ENCODE results near the gene MTHFD1L. TPM values are rescaled to one million over a fixed set of nuclear protein-coding genes. Genes with fewer than 3 reads are reported as not detected.
A peak's percentile ranks its signal among the peaks of the same experiment; 100 is the strongest.

MTHFD1L gene
- total RNA-seq, 1 donor from 2014 or later: 45.6 TPM

GRCh38 chr6:150866147-150866990, 867 bp downstream of the MTHFD1L start:
- peak; percentile 94 to 96 for DNase-seq (ENCODE audit: low read depth in 2 of 2)

DNA sequence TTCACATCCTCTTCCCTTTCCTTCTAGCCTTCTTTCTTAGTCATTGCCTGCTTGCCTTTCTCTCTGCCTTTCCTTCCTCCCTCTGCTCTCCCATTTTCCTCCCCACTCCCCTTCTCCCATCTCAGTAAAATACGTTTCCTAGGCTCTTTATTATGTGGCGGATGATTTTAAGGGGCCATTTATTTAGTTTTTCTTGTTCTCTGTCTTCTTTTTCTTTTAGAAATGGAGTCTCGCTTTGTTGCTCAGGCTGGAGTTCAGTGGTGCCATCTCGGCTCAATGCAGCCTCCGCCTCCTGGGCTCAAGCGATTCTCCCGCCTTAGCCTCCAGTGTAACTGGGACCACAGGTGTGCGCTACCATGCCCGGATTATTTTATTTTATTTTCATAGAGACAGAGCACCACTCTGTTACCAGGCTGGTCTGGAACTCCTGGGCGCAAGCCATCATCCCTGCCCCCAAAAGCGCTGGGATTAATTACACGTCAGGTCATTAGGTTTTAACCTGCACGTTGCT, 1.5 kb downstream of the MTHFD1L start:
- peak in 1 of 2 donors; percentile 22 for DNase-seq (ENCODE audit: low read depth in 2 of 2)

DNA sequence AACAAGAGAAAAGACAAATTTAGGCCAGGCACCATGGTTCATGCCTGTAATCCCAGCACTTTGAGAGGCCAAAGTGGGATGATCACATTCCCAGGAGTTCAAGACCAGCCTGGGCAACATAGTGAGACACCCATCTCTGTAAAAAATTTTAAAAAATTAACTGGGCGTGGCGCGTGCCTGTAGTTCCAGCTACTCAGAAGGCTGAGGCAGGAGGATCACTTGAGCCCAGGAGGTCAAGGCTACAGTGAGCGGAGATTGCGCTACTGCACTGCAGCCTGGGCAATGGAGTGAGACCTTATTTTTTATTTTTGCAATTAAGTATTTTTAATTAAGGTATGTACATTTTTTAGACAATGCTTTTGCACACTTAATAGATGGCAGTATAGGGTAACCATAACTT, 3.3 kb downstream of the MTHFD1L start:
- DNase-seq (ENCODE audit: low read depth in 2 of 2): no peak

DNA sequence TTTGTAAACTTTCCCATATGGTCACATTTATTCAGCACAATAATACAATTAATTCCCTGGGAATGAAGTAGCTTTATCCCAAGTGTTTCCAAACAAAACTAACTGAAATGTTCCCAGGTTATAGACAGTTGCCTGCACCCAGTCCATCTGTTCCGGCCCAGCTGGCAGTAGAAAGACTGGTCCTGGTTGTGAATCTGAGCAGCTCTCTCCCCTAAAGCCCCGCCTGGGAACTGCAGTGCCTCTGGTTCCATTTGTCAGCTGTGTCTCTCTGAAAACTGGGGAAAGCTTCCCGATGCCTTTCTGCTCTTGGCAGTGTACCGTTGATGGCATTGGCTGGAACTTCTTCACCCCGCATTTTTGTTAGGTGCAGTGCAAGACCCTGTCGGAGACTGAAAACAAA, 8.7 kb downstream of the MTHFD1L start:
- no peak for DNase-seq (ENCODE audit: low read depth in 2 of 2)

GRCh38 chr6:150875841-150876240, 10.3 kb downstream of the MTHFD1L start:
- DNase-seq (ENCODE audit: low read depth in 2 of 2): no peak

GRCh38 chr6:150876598-150876997, 11.1 kb downstream of the MTHFD1L start:
- DNase-seq (ENCODE audit: low read depth in 2 of 2): peak in 1 of 2 donors; percentile 45

DNA sequence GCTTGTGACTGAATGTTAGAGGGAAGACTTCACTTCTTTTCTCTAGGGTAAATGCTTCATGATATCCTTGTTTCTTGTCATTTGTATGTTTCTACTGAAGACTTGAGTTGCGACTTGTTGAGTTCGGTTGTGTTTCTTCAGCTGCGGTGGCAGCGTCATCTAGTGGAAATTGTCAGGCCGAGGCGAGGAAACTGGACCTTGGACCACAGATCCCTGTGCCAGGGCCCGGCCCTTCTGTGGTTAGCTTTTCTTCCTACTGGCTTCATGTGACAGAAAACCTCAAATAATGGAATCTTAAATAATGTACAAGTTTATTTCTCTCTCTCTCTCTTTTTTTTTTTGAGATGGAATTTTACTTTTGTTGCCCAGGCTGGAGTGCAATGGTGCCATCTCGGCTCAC, 12.4 kb downstream of the MTHFD1L start:
- DNase-seq (ENCODE audit: low read depth in 2 of 2): no peak

DNA sequence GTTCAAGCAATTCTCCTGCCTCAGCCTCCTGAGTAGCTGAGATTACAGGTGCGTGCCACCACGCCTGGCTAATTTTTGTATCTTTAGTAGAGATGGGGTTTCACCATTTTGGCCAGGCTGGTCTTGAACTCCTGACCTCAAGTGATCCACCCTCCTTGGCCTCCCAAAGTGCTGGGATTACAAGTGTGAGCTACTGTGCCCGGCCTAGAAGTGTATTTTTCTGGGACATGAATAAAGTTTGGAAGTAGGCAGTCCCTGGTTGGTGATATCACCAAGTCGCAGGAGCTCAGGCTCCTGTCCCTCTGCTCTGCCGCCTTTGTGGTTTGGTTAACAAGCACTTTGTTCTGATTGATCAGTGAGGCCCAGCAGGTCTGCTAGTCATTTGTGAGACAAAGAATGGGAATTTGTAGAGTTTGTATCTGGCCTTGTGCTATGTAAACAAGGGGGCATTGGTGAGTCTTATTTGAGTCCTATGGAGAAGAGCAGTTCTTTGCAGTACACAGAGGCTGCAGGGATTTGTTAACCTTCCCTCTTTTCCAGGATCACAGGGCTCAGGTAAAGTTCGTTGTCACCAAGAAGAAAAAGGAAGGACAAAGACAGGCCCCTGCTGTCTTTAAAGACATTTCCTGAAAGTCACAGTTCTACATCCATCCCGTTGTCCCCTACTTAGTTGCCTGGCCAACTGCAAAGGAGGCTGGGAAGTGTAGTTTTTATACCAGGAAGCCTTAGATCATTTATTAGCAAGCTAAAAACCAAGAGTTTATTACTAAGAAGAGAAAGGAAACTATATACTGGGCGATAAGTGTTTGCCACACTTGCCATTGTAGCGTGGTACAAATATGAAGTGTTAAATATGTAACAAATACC, 13.1 kb downstream of the MTHFD1L start:
- peak in 1 of 2 donors; percentile 29 for DNase-seq (ENCODE audit: low read depth in 2 of 2)

- peak in 1 of 2 donors; percentile 23 for DNase-seq (ENCODE audit: low read depth in 2 of 2)
Measured at GRCh38 chr6:150880336-150880735, 14.8 kb downstream of the MTHFD1L start.

DNA sequence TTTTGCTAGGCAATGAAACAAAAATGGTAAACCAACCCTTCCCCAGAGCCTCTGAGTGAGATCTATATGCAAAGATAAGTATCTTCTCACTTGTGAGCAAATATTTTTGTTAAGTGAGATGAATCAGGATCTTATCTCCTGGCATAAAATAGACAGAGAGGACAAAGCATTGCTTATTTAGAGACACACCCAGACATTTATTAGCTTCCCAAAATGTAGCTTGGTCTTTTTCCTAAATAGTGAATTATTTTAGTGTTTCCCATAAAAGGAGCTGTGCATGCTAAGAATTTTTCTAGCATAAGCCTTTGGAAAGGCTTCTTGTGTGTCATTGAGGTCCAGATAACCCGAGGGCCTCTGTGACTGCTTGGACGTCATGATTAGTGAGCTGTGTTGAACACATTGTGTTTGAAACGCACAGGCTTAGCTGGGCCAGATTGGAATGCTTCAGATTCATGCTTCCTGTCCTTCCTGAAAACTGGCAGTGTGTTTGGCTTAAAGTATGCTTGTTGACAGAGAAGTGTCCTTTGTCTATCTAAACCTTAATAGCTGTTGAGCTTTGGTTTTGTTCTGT, 16.5 kb downstream of the MTHFD1L start:
- peak; percentile 97 to 98 for DNase-seq (ENCODE audit: low read depth in 2 of 2)

GRCh38 chr6:150883521-150883920, 18.0 kb downstream of the MTHFD1L start:
- DNase-seq (ENCODE audit: low read depth in 2 of 2): peak; percentile 32 to 44

- DNase-seq (ENCODE audit: low read depth in 2 of 2): no peak
Measured at GRCh38 chr6:150886155-150886554, 20.7 kb downstream of the MTHFD1L start.

DNA sequence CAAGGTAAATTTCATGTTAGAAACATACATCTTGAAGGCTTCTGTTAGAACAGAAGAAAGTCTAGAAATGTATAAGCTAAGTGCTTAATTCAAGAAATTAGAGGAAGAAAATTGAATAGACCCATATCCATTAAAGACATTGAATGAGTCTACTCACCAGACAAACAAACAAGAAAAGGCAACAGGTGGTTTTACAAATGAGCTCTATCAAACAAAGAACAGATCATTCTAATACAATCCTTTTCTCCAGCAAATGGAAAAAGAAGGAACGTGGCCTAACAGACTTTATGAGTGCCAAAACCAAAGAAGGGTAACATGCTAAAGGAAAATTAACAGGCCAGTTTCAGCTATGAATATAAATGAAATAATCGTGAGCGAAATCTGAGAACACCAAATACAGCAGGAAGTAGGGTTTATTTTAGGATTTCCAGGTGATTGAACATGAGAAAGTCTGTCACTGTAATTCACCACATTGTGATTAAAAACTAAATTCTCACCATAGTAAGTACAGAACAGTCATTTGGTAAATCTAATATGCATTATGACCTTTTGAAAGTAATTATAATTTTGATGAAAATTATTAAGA, 22.6 kb downstream of the MTHFD1L start:
- DNase-seq (ENCODE audit: low read depth in 2 of 2): peak in 1 of 2 donors; percentile 49

- DNase-seq (ENCODE audit: low read depth in 2 of 2): no peak
Measured at GRCh38 chr6:150890346-150890745, 24.8 kb downstream of the MTHFD1L start.

GRCh38 chr6:150891888-150892485, 26.5 kb downstream of the MTHFD1L start:
- DNase-seq (ENCODE audit: low read depth in 2 of 2): peak; percentile 83 to 92

- no peak for DNase-seq (ENCODE audit: low read depth in 2 of 2)
Measured at GRCh38 chr6:150894191-150894744, 28.8 kb downstream of the MTHFD1L start.

DNA sequence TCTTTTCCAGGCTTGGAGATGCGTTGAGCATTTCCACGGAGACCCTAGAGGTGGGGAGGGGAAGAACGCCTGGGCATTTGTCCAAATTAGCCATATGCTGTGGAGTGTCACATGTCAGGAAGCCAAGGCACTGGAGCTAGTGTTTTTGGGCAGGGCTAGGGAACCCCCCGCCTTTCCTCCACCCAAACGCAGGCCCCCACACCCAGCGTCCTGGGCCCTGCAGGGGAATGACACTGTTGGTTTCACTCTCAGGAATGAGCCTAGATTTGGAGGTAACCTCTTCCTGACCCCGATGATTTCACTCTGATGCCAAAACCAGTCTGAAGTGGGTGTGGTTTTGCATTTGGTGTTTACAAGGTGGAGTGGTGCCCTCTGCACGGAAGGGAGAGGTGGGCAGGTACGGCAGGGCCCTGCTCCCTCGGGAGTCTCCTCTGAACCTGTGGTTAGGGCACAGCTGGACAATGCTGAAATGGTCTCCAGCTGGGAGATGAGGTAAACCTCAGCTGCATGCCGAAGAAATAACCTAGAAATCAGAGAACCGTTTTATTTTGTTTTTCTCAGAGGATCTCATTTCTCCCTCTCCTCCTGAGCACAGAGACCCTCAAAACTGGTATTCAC, 29.5 kb downstream of the MTHFD1L start:
- DNase-seq (ENCODE audit: low read depth in 2 of 2): peak; percentile 28 to 54

- DNase-seq (ENCODE audit: low read depth in 2 of 2): no peak
Measured at GRCh38 chr6:150895928-150896632, 30.6 kb downstream of the MTHFD1L start.

DNA sequence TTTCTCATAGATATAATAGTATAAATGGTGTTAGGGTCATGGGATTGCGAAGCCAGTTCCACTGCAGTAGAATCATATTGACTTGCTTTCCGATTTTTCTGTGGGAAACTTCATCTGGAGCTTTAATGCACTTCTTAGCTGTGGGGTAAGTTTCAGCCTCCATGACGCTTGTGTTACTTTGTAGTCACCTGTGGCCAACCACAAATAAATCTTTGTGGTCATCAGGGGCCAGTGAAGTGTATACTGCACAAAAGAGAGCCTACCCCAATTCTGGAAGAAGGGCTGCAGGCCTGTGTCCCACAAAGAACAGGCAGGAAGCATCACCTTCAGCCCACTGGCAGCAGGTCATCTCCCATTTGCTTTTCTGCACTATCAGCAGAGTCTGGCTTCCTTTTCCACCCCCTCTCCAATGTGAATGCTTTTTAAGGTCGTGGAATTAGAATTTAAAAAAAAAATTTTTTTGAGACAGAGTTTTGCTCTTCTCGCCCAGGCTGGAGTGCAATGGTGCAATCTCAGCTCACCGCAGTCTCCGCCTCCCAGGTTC, 32.0 kb downstream of the MTHFD1L start:
- peak in 1 of 2 donors; percentile 61 for DNase-seq (ENCODE audit: low read depth in 2 of 2)

Measured in lung microvascular endothelial cell (primary cell).